ENCODE measurements around the gene DPP6.

- TF ChIP-seq CTCF (IDR thresholded peaks at IDR 0.05), result no peak
- no peak for TF ChIP-seq EZH2 (IDR thresholded peaks at IDR 0.05)
- no peak for TF ChIP-seq EZH2phosphoT487 (IDR thresholded peaks at IDR 0.05)
These were observed 146.3 kb downstream of the DPP6 start for GRCh38 chr7:154198481-154198880.

Data from neural progenitor cell (in vitro differentiated cells).